A673 (cell line): Measurements from ENCODE around the gene MCM5.

Source experiments
- CTCF ChIP-seq: fragments of 300-800, 200-600 bp; sonication (generic); conservative IDR thresholded peaks from 2 replicates; pipeline ENCODE4 v1.5.1; 2017; ENCODE audit warnings: low read depth, mild to moderate bottlenecking, antibody characterized with exemption, low read length, moderate library complexity, mixed read lengths
- EZH2 ChIP-seq: fragments of 200-600 bp; sonication (generic); IDR thresholded peaks from 2 replicates; pipeline ENCODE4 v1.6.1; 2017; ENCODE audit warnings: borderline replicate concordance, low read depth, mild to moderate bottlenecking, mixed read lengths, antibody characterized with exemption, low read length; ENCODE audit not compliant: poor library complexity, severe bottlenecking

DNA sequence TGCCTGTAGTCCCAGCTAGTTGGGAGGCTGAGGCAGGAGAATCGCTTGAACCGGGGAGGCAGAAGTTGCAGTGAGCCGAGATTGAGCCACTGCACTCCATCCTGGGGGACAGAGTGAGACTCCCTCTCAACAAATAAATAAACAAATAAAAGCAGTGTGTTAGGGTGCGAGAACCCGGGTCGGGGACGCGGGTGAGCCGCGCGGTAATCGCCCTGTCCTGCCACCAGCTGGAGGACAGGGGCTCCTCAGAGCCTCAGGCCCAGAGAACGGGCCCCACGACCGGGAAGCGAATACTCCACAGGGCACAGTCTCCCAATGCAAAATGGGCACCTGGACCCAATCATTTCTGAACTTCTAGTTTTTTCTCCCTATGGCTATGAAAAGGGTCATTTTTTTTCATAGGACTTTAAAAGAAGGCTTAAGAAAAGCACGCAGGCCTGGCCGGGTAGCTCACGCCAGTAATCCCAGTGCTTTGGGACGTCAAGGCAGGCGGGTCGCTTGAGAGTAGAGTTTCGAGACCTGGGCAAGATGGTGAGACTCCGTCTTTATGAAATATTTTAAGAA, 744 bp upstream of the MCM5 start:
- TF ChIP-seq CTCF (no peak), EZH2 (no peak)
